GM12892 (cell line): ENCODE measurements around the gene C12orf75.

Source experiments
- DNase-seq: peaks from one replicate; pipeline ENCODE4 v3.0.0; 2011; ENCODE audit not compliant: insufficient read length
- FAIRE-seq: peaks from 2 replicates; lab custom pipeline; 2011; peaks lifted over from hg19 to GRCh38; lab: Jason Lieb, UNC
- POLR2A ChIP-seq: IDR thresholded peaks from 2 replicates; pipeline ENCODE4 v1.6.1; 2011; ENCODE audit warnings: low read depth, low read length, control low read depth
- POLR2AphosphoS5 ChIP-seq: IDR thresholded peaks from 2 replicates; pipeline ENCODE4 v1.6.1; 2011; ENCODE audit warnings: low read depth, low read length, control low read depth
- TAF1 ChIP-seq: IDR thresholded peaks from 2 replicates; pipeline ENCODE4 v1.6.1; 2011; ENCODE audit warnings: low read depth, mild to moderate bottlenecking, control low read depth, low read length, borderline replicate concordance

Gene C12orf75

GRCh38 chr12:105365231-105365630 is 34.7 kb downstream of the C12orf75 start:
- no peak for DNase-seq
- no peak for FAIRE-seq
- TF ChIP-seq TAF1 = no peak
- no peak for TF ChIP-seq POLR2AphosphoS5
- no peak for TF ChIP-seq POLR2A

DNA sequence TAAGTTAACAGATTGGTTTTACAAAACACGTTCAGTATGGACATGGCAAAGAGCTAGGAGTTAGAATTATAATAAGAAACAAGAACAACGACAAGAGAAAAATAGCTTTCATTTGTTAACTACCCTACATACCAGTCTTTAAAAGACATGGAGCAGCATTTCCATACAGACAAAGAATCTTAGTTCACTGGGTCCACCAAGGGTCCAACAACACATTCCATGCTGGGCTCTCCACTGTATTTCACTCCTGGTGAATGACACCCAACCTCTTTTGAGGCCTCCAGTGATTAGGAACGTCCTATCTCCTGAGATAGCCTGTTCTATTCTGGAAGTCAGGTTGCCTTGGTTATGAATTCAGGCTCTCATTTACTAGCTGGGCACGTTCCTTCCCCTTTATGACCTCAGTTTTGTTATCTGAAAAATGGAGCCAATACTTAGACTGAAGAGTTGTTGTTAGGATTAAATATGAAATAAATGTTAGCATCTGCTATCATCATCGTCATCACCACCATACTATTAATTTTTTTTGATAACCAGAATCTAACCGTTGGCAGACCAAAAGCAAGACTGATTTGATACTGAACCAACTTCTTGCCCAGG is 37.7 kb downstream of the C12orf75 start:
- TF ChIP-seq TAF1 = no peak
- TF ChIP-seq POLR2A = no peak
- no peak for TF ChIP-seq POLR2AphosphoS5
- no peak for FAIRE-seq
- DNase-seq = no peak

- TF ChIP-seq TAF1 (no peak), POLR2AphosphoS5 (no peak), POLR2A (no peak)
- FAIRE-seq (no peak), DNase-seq (no peak)
Measured at GRCh38 chr12:105369014-105369413, 38.5 kb downstream of the C12orf75 start.

- no peak for TF ChIP-seq POLR2AphosphoS5
- no peak for TF ChIP-seq POLR2A
- TF ChIP-seq TAF1 = no peak
- DNase-seq = no peak
- FAIRE-seq = peak; percentile 17
Measured at GRCh38 chr12:105374303-105374702, 43.8 kb downstream of the C12orf75 start.

DNA sequence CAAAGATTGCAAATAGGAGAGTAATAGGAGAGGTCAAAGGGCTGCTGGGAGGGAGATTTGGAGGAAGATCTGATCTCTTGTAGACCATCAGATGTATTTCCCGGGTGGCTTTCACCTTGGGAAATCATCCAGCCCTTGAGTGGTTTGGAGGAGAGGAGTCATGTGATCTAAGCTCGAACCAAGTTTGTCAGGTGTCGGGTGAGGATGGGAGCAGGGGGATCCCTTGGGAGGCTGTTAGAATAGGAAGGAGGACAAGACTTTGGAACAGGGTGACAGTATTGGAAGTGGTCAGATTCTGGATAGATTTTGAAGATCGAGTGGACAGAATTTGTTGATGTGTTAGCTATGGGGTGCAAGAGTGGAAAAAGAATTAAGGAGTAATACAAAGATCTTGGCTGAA is 46.6 kb downstream of the C12orf75 start:
- TF ChIP-seq TAF1 = no peak
- TF ChIP-seq POLR2AphosphoS5 = no peak
- no peak for TF ChIP-seq POLR2A

DNA sequence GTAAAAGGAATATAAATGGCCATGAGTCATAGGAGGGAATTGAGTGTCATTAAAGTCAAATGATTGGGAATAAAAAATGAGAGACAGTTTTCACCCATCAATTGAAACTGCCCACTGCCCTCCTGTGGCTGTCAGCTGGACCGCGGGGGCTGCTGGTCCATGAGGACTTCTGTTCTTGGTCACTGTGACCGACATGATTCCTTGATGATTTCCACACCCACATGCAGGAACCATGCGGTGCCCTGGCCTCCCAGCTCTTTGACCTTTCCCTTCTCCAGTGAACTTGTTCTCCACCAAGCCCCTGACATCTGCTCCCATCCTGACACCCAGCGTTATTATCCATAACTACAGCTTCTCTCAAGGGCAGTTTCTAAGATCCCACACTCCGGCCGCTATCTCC is 48.4 kb downstream of the C12orf75 start:
- FAIRE-seq (no peak), DNase-seq (no peak)
- TF ChIP-seq POLR2AphosphoS5 (no peak), TAF1 (no peak), POLR2A (no peak)

More for the DNA sequence above, 46.6 kb downstream of the C12orf75 start:
- DNase-seq (no peak), FAIRE-seq (no peak)

- FAIRE-seq (peak; percentile 46), DNase-seq (peak; percentile 30)
- TF ChIP-seq POLR2AphosphoS5 = no peak
- no peak for TF ChIP-seq TAF1
- TF ChIP-seq POLR2A = no peak
Measured at GRCh38 chr12:105382771-105383622, 52.5 kb downstream of the C12orf75 start.

- TF ChIP-seq POLR2A = no peak
- no peak for DNase-seq
- no peak for FAIRE-seq
Measured at GRCh38 chr12:105384220-105384619, 53.7 kb downstream of the C12orf75 start.

DNA sequence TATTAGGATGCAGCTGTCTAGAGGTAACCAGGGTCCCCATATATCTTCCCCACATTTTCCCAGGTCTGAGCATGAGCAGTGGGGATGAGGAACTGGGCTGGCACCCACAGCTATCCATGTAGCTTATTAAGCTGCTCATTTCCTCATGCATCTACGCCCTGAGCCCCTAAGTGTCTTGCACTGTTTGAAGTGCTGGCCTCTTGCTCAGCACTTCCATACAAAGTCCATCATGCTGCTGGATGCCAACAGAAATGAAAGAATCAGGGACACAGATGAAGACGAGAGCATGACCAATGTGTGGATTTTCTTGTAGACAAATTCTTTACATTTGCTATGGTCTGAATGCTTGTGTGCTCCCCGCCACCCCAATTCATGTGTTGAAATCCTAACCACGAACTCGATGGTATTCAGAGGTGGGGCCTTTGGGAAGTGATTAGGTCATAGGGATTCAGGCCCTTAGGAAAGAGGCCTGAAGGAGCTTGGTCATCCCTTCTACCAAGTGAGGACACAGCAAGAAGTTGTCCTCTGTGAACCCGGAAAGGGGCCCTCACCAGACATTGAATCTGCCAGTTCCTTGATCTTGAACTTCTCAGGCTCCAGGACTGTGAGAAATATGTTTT is 54.5 kb downstream of the C12orf75 start:
- no peak for TF ChIP-seq POLR2A
- no peak for TF ChIP-seq POLR2AphosphoS5
- no peak for TF ChIP-seq TAF1
- no peak for FAIRE-seq
- no peak for DNase-seq

DNA sequence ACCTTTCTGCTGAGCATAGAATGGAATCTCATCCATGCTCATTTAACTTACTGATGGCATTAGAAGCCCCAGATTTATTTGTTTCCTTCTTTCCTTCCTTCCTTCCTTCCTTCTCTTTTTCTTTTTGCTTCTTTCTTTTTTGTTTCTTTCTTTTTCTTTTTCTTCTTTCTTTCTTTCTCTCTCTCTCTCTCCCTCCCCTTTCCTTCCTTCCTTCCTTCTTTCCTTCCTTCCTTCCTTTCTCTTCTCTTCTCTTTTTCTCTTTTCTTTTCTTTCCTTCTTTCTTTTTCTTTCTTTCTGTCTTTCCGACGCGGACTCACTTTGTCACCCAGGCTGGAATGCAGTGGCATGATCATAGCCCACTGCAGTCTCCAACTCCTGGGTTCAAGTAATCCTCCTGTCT is 55.9 kb downstream of the C12orf75 start:
- DNase-seq (no peak), FAIRE-seq (no peak)
- no peak for TF ChIP-seq TAF1
- no peak for TF ChIP-seq POLR2A
- TF ChIP-seq POLR2AphosphoS5 = no peak

GRCh38 chr12:105391231-105391630 is 60.7 kb downstream of the C12orf75 start:
- DNase-seq (no peak), FAIRE-seq (no peak)

DNA sequence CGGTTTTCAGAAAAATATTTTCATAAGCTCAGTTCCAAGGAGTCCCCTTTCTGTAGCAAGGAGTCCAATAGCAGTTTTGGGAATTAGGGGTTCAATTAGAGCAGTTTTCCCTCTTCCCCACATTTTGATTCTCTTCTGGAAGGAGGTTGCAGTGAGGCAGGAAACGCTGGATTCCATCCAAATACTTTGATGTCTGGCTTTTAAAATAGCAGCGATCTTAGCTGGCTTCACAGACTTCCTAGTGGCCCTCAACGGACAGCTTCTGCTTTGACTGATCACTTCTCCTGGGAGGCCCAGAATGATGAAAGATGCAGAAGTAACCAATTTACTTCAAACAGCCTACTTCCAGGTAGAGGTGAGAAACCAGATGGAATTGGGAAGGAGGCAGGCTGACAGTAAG is 63.1 kb downstream of the C12orf75 start:
- FAIRE-seq (no peak), DNase-seq (no peak)
- TF ChIP-seq TAF1 (no peak), POLR2AphosphoS5 (no peak), POLR2A (no peak)

More at GRCh38 chr12:105391231-105391630, 60.7 kb downstream of the C12orf75 start:
- TF ChIP-seq TAF1 (no peak), POLR2AphosphoS5 (no peak), POLR2A (no peak)

DNA sequence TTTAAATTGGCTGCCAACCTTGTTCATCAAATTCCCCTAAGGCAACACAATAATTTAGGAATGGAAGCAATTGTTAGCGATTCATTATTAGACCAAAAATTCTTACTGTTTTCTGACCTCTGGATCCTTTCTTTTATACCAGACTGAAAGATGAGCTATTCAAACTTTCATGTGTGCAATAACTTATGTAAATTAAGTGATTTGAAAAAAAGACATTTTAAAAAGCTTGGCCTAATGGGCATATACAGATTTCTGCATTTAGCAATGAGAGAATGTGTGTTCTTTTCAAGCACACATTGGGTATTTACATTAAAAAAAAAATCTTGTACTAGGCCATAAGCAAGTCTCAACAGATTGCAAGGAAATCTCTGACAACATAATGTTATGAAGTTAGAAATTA is 65.5 kb downstream of the C12orf75 start:
- DNase-seq (no peak), FAIRE-seq (no peak)
- no peak for TF ChIP-seq POLR2AphosphoS5
- no peak for TF ChIP-seq POLR2A
- no peak for TF ChIP-seq TAF1
